ENCODE data around the gene SKI. TPM values are rescaled to one million over a fixed set of nuclear protein-coding genes. Genes with fewer than 3 reads are reported as not detected.

The SKI gene
- total RNA-seq, 4 donors from 2014 or later = 60.2 to 157 (median 79.0) TPM

DNA sequence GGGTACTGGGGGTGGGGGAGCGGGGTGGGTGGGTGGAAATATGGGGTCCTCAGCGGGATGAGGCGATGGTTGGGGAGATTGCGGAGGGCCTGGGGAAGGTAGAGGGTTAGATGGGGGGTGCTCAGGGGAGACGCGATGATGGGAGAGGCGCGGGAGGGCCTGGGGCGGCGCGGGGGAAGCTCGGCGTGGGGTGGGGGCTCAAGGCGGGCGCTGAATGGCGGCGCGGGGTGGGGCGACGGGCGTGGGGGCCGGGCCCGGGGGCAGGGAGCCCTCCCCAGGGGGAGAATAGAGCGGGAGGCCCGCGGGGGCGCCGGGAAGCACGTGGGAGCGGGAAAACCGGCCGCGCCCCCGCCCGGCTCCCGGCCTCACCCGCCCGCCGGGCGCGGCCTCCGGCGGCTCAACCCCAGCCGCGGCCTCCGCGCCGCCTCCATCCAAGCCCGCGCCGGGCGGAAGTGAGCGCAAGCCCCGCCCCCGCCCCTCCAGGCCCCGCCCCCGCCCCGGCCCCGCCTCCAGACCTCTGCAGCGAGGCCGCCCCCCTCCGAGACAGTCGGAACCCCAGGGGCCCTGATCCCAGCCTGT, 33.7 kb upstream of the SKI start, which contains the start of gene FAAP20:
Gene FAAP20, minus strand, starts transcription at position 454 of the 579 bp plus-strand sequence. Its CDS starts 23 bp downstream, at position 431.
- TF ChIP-seq CTCF (IDR thresholded peaks at IDR 0.05) = no peak
- TF ChIP-seq EP300 (IDR thresholded peaks at IDR 0.05) = no peak
- TF ChIP-seq POLR2AphosphoS5 (IDR thresholded peaks at IDR 0.05) = no peak
- TF ChIP-seq POLR2A (IDR thresholded peaks at IDR 0.05) = peak; percentile 52 to 58
- peaks cover 6 to 75% (median 53%) of the 10 kb centered on the region in 3 donors for H3K4me1 ChIP-seq
- peak within 1 kb of the TSS; percentile 55 to 79 for H3K4me3 ChIP-seq
- no peaks in the 10 kb centered on the region for H3K27me3 ChIP-seq
- H3K9me3 ChIP-seq = no peaks in the 10 kb centered on the region
- peak; percentile 58 for ATAC-seq
- peak within 1 kb of the TSS; percentile 94 to 99 (median 96) for H3K27ac ChIP-seq
- 0% methylated on average over 2 to 9 of the region's 63 CpGs for WGBS, 2 donors (ENCODE audit: low coverage in 1 of 2)
- no peaks in the 10 kb centered on the region for H3K36me3 ChIP-seq

DNA sequence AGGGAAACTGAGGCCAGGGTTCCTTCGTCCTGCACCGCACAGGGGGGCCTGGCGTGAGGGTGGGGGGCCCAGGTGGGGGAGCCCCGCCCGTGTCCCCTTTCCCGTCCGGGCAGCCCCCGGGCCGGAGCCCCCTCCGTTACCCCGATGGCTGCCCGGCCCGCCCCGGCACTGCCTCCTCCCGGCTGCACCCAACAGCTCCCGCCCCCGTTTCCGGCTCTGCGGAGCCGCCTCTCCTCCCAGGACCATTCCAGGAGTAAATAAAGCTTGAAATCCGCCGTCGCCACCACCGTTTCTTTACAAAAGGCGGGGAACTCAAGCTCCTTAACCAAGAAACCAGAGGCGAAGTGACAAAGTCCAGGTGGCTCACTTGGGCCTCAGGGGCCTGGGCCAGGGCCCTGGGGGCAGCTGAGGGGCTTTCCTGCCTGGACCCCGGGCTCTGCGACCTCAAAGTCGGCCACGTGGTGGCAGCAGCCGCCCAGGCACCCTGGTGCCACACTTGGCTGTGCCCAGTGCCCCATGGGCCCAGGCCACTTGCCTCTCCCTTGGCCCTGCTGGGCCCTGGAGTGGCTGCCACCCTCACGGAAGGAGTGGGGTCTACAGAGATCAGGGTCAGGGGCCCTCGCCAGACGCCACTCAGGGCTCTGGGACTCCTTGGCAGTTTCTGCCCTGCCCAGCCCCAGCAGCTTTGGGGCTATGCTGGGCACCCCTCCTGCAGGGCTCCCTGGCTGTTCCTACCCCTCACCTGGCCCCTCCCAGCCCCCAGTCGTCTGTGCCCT, 33.0 kb upstream of the SKI start:
- WGBS, 2 donors (ENCODE audit: low coverage in 1 of 2) = no CpG with 5 or more reads among the region's 35 CpGs

DNA sequence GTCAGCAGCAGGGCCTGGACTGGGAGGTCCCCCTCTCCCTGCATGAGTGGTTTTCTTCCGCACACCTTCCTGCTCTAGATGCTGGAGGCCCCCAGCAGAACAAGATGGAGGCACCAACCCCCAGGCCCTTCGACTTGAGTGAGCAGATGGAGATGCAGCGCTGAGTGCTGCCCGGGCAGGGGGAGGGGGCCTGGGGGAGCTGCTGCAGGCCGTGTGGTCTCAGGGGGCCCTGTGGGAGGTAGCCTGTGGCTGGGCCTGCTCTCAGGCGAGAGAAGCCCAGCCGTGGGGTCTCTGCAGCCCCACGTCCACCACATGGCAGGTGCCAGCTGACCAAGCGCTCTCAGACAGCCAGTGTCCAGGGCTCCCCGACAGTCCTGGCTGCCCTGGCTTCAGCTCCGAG, 32.3 kb upstream of the SKI start:
- WGBS, 2 donors (ENCODE audit: low coverage in 1 of 2) = 60 to 71% methylated on average over 1 to 5 of the region's 11 CpGs
- no peak overlapping the region for H3K4me3 ChIP-seq
- TF ChIP-seq POLR2AphosphoS5 (IDR thresholded peaks at IDR 0.05) (no peak), POLR2A (IDR thresholded peaks at IDR 0.05) (no peak), EP300 (IDR thresholded peaks at IDR 0.05) (no peak), CTCF (IDR thresholded peaks at IDR 0.05) (no peak)
- no peaks in the 10 kb centered on the region for H3K9me3 ChIP-seq
- peaks cover 4 to 76% (median 58%) of the 10 kb centered on the region in 3 donors for H3K4me1 ChIP-seq
- H3K27ac ChIP-seq = peak overlapping the region; percentile 94 to 99 (median 96)
- ATAC-seq = no peak
- H3K27me3 ChIP-seq = no peaks in the 10 kb centered on the region
- H3K36me3 ChIP-seq = no peaks in the 10 kb centered on the region

More for the DNA sequence above, 33.0 kb upstream of the SKI start:
- TF ChIP-seq POLR2A (IDR thresholded peaks at IDR 0.05) = peak in 1 of 2 donors; percentile 25
- no peak for TF ChIP-seq EP300 (IDR thresholded peaks at IDR 0.05)
- TF ChIP-seq CTCF (IDR thresholded peaks at IDR 0.05) = peak in 3 of 4 experiments; percentile 93 to 100 (median 97)
- TF ChIP-seq POLR2AphosphoS5 (IDR thresholded peaks at IDR 0.05) = peak; percentile 43
- no peaks in the 10 kb centered on the region for H3K36me3 ChIP-seq
- no peaks in the 10 kb centered on the region for H3K27me3 ChIP-seq
- peak overlapping the region; percentile 94 to 99 (median 96) for H3K27ac ChIP-seq
- H3K4me1 ChIP-seq = peaks cover 6 to 76% (median 58%) of the 10 kb centered on the region in 3 donors
- peak; percentile 84 for ATAC-seq
- H3K4me3 ChIP-seq = peak overlapping the region; percentile 55 to 79
- no peaks in the 10 kb centered on the region for H3K9me3 ChIP-seq

DNA sequence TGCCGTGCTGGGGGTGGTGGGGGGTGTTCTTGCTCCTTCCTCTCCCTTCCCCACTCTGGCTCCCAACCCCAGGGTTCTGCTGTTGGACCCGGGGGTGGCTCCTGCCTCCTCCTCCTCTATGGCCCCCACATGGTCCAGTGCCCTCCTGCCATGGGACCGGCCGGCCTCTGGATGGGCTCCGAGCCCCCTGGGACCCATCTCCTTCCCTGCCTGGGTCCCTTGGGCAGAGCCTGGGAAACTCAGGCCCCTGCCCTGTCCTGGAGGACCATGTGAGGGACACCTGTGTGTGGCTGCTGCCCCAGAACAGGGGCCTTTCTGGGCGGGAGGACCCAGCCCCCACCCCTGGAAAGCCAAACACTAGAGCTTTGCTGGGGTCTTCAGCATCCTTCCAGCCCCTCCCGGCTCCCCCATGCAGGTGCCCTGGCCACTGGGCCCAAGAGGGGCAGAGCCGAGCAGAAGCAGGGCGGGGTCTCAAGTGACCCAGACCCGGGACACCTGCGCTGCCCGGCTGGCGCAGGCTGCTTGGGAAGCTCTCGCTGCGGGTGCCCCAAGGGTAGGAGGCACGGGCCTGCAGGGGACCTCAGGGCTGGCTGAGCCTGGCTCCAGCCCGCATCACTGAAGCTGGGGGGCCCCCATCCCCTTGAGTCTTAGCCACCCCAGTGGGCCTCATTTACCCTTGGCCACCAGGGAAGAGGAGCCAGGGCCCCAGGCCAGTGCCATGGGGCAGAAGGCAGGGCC, 31.0 kb upstream of the SKI start:
- H3K4me3 ChIP-seq = no peak overlapping the region
- 25 to 50% methylated on average over 1 of the region's 17 CpGs for WGBS, 2 donors (ENCODE audit: low coverage in 1 of 2)
- H3K27ac ChIP-seq = peak overlapping the region in 3 of 4 donors; percentile 85 to 99 (median 94)
- H3K9me3 ChIP-seq = no peaks in the 10 kb centered on the region
- TF ChIP-seq CTCF (IDR thresholded peaks at IDR 0.05) = no peak
- H3K27me3 ChIP-seq = no peaks in the 10 kb centered on the region
- no peaks in the 10 kb centered on the region for H3K36me3 ChIP-seq
- H3K4me1 ChIP-seq = peaks cover 0 to 68% (median 48%) of the 10 kb centered on the region in 3 donors
- ATAC-seq = no peak
